ES-I3 (cell line): ENCODE data around the gene GLRX.
"Not testable (repeated sequence)": the region's sequence is repeated elsewhere in the genome, so short reads cannot be mapped to it uniquely, and the experiment has no call there.

Experiments used
- H3K36me3 ChIP-seq: 2 replicates; pipeline ENCODE4 v1.6.1; 2013; ENCODE audit warnings: mild to moderate bottlenecking, low read length, control low read depth, moderate library complexity; ENCODE audit not compliant: insufficient read depth
- H3K4me1 ChIP-seq: 2 replicates; pipeline ENCODE4 v1.6.1; 2013; ENCODE audit warnings: mild to moderate bottlenecking, control low read depth, low read length; ENCODE audit not compliant: insufficient read depth
- H3K9ac ChIP-seq: 2 replicates; pipeline ENCODE4 v1.6.1; 2013; ENCODE audit warnings: low read depth, mild to moderate bottlenecking, low read length, moderate library complexity
- H3K9me3 ChIP-seq: 2 replicates; pipeline ENCODE4 v1.6.1; 2013; ENCODE audit warnings: mild to moderate bottlenecking, low read length, moderate library complexity; ENCODE audit not compliant: control insufficient read depth, insufficient read depth

GLRX gene

GRCh38 chr5:95822542-95823181 is at the start of gene GLRX:
Gene GLRX, minus strand, starts transcription at chr5:95822726. Its CDS starts 64 bp downstream, at chr5:95822662.
- Histone ChIP-seq H3K9me3 (no peaks in the 10 kb centered on the region), H3K36me3 (no peaks in the 10 kb centered on the region), H3K9ac (peak within 1 kb of the TSS; percentile 60; the same call in 1 of the 2 replicates), H3K4me1 (peaks cover 26% of the 10 kb centered on the region)

- no peaks in the 10 kb centered on the region for H3K4me1 ChIP-seq
- H3K9ac ChIP-seq = no peak overlapping the region
- no peaks in the 10 kb centered on the region for H3K36me3 ChIP-seq
- H3K9me3 ChIP-seq = no peaks in the 10 kb centered on the region
Measured at GRCh38 chr5:95871146-95871806, 48.8 kb upstream of the GLRX start.

- Histone ChIP-seq H3K4me1 (no peaks in the 10 kb centered on the region), H3K9ac (no peak overlapping the region), H3K36me3 (no peaks in the 10 kb centered on the region), H3K9me3 (no peaks in the 10 kb centered on the region)
Measured at GRCh38 chr5:95870105-95870672, 47.7 kb upstream of the GLRX start.

DNA sequence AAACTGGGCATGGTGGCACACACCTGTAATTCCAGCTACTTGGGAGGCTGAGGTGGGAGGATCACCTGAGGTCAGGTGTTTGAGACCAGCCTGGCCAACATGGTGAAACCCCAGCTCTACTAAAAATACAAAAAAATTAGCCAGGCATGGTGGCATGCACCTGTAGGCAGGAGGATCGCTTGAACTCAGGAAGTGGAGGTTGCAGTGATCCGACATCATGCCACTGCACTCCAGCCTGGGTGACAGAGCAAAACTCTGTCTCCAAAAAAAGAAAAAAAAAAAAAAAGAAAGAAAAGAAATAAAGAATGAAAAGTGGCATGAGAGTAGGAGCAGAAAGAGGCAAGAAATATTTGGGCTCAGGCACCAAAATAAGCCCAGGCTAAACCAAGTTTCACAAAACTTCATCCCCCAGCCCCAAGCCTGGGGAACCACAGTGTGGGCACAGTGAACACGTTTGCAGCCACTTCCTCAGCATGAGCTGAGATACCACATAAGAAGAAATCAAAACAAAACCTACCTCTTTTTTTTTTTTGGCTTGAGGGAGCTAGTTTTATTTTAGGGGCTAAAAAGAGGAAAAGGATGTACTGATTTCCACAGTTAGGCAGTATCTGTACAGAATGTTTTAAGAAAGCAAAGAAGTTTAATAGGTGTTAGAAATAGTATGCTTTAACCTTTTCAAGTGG is 46.8 kb upstream of the GLRX start:
- not testable (repeated sequence) for H3K36me3 ChIP-seq, H3K9ac ChIP-seq, H3K4me1 ChIP-seq, H3K9me3 ChIP-seq

GRCh38 chr5:95868136-95868535 is 45.6 kb upstream of the GLRX start:
- no peak overlapping the region for H3K9ac ChIP-seq
- no peaks in the 10 kb centered on the region for H3K9me3 ChIP-seq
- H3K36me3 ChIP-seq = no peaks in the 10 kb centered on the region
- H3K4me1 ChIP-seq = no peaks in the 10 kb centered on the region; the same call in 1 of the 2 replicates

- Histone ChIP-seq H3K9me3 (no peaks in the 10 kb centered on the region), H3K4me1 (no peaks in the 10 kb centered on the region; the same call in 1 of the 2 replicates), H3K9ac (no peak overlapping the region), H3K36me3 (no peaks in the 10 kb centered on the region)
Measured at GRCh38 chr5:95866435-95867040, 44.0 kb upstream of the GLRX start.

DNA sequence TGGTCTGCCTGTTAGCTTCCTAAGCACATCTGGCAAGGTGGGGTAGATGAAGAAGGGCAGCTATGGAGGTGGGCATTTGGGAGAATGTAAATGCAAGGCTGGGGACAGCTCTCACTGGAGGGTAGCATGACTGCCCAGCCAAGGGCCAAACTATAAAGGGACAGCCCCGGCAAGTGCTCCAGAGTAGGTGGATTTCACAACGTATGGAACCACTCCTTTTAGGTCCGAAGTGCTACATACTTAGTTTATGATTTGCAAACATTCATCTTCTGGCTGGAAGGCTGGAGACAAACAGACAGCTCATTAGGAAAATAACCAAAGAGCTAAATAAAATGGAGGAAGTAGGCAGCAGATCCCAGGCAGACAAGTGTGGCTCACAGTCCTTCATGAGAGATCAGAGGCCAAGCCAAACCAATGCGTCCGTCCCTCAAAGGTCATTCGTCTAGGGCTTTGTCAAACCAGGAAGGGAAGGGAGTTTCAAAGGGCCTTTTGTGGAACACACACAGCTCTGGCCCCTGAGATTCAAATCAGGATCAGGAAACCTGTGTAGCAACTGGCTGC is 42.5 kb upstream of the GLRX start:
- no peaks in the 10 kb centered on the region; the same call in 1 of the 2 replicates for H3K4me1 ChIP-seq
- H3K9me3 ChIP-seq = no peaks in the 10 kb centered on the region
- H3K9ac ChIP-seq = no peak overlapping the region
- H3K36me3 ChIP-seq = no peaks in the 10 kb centered on the region

DNA sequence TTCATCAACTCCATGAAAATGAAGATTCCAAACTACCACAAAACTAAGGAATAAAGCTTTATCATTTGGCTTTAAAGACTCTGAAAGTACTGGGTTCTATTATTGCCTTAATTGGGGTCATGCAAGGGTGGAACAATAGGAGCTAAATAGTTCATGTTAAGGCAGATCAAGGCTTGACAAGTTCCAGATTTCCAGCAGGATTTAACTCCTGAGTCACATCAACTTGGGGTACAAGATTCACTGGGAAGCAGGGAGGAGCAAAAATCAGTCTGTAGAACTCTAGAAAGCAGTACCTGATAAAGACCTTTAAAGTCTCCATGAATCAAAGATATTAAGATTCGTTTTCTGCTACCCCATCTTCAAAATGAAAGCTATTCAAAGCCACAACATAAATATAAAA is 41.9 kb upstream of the GLRX start:
- Histone ChIP-seq H3K4me1 (peaks cover 4% of the 10 kb centered on the region), H3K9me3 (no peaks in the 10 kb centered on the region), H3K36me3 (no peaks in the 10 kb centered on the region), H3K9ac (no peak overlapping the region)

GRCh38 chr5:95863383-95863757 is 40.8 kb upstream of the GLRX start:
- Histone ChIP-seq H3K9me3 (no peaks in the 10 kb centered on the region), H3K9ac (no peak overlapping the region), H3K36me3 (no peaks in the 10 kb centered on the region), H3K4me1 (peaks cover 9% of the 10 kb centered on the region)

DNA sequence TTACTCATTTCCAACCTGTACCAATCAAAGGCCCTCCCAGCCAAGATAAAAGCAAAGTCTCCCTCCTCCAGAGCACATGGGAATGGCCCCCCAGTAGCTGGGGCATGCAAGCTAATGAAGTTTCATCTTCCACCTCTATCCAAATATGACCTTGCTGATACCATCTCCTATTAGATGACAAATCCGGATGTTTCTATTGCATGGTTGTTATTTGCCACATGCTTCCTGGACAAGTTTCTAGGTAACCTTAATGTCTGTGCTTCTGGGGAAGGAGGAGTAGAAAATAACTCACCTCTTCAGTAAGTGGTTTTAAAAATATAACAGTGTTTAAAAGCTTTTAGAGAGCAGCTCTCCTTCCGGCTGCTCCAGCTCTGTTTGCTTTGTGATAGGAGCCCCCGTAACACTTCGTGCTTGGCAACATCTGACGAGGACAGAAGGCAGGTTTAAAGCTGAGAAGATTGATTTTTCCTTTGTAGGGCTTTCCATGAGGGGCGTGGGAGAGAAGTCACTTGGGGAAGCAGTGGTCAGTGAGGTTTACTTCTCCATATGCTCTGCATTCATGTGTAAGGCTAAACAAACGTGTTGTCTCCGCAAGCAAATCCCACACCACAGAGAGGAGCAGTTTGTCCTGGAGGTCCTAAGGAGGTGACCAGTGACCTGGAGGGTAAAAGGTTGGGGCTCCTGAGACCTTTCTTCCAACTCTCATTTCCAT is 40.3 kb upstream of the GLRX start:
- no peaks in the 10 kb centered on the region for H3K9me3 ChIP-seq
- no peaks in the 10 kb centered on the region for H3K36me3 ChIP-seq
- H3K9ac ChIP-seq = no peak overlapping the region
- H3K4me1 ChIP-seq = peaks cover 9% of the 10 kb centered on the region

DNA sequence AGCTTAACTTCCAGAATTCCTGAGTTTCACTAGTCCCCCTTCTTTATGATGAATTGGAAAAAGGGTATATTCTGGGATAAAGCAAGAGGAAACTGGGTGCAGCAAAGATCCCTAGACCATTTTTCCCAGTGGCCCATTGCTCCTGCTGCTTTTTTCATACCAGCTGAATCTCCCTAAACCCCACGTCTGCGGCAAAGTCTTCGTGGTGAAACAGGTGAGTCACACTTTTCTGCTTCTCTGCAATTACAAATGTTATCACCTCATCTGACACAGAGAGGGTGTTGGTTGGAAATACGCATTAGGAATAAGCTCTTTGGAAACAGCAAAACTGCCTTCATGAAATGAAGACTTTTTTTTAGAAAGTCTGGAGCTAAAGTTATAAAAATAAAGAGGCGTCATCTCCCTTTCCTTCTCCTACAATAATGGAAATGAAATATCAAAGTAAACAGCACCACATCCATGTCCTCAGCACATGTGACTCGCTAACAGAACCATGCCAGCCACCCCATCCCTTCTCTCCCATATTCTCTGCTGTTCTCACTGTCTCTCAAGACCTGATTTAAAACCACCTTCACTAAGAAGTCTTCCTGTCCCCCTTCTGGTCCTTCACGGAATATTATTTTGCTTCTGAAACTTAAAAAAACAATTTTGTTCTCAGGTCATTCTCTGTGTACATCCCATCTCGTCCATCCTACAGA is 39.5 kb upstream of the GLRX start:
- H3K36me3 ChIP-seq = no peaks in the 10 kb centered on the region
- H3K9ac ChIP-seq = no peak overlapping the region
- H3K4me1 ChIP-seq = peaks cover 9% of the 10 kb centered on the region
- no peaks in the 10 kb centered on the region for H3K9me3 ChIP-seq

GRCh38 chr5:95861221-95861863 is 38.8 kb upstream of the GLRX start:
- Histone ChIP-seq H3K36me3 (no peaks in the 10 kb centered on the region), H3K4me1 (peaks cover 9% of the 10 kb centered on the region), H3K9ac (no peak overlapping the region), H3K9me3 (no peaks in the 10 kb centered on the region)

DNA sequence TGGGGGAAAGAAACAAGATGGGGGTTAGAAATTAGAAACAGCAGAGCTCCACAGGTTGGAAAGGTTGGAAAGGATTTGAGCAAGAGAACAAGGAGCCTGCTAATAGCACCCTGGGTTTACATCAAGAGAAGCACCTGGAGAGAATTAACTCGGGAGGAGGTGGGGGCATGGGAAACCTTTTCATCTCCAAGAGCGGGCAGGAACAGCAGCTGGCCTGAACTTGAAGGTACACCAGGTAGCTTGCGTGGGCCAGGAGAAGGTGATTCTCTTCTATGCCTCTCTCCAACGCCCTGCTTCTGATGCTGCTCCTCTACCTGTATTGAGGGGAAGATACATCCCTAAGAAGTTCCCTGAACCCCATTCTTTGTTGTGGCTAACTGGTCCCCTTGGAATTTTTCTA is 37.1 kb upstream of the GLRX start:
- no peaks in the 10 kb centered on the region for H3K9me3 ChIP-seq
- no peaks in the 10 kb centered on the region for H3K36me3 ChIP-seq
- no peak overlapping the region for H3K9ac ChIP-seq
- H3K4me1 ChIP-seq = peaks cover 9% of the 10 kb centered on the region
